NOMO-1 treated with DMSO at 0.1 percent for 48 hours (cell line): ENCODE results near the gene NPC1L1.
A peak's percentile ranks its signal among the peaks of the same experiment; 100 is the strongest.
"Not testable (repeated sequence)": the region's sequence is repeated elsewhere in the genome, so short reads cannot be mapped to it uniquely, and the experiment has no call there.

Source experiments
- DNase-seq: peaks from one replicate; lab custom pipeline; 2025; ENCODE audit not compliant: unreplicated experiment; lab: John Stamatoyannopoulos, UW

Gene NPC1L1

DNA sequence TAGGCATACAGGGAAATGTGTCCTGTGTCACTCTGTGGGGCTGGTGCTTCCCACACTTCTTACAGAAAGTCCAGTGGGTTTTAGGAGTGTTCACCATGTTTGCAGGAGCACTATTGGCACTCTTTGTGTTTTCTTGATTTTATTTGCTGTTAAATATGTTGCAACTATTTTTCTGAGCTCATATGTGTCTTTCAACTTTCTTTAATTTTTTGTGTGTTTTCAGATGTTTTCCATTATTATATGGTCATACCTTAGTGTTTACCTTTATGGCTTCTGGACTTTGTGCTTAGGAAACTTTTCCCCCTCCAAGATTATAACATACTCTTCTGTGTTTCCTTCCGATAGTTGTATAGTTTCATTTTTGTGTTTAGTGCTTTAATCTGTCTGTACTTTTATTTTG is 29.9 kb downstream of the NPC1L1 start:
- DNase-seq: no peak

DNA sequence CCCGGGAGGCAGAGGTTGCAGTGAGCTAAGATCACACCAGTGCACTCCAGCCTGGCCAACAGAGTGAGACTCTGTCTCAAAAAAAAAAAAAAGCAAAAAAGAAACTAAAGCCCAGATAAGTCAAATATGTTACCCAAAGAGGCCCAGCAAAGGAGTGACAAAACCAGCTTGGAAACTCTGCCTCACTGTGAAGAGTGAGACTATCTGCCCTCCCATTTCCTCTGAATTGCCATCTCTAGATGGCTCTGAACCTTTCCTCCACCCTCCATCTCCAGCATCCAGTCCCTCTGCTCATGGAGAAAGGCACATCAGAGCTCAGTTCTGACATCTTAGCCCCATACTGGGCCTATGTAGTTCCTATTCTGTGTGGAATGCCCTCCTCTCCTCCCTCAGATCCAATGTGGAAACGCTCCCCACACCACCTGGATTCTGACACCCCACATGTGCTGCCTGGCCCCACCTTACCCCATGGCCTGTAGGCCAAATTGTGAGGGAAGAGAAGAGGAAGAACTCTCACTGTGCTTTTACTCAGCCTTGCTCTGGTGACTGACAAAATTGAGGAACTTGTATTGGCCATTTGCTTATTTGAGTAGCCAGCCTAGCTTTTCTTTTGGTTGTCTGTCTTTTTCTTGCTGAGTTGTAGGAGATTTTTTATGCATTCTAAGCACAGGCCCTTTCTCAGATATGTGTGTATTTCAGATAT is 32.7 kb downstream of the NPC1L1 start:
- DNase-seq: peak; percentile 28

DNA sequence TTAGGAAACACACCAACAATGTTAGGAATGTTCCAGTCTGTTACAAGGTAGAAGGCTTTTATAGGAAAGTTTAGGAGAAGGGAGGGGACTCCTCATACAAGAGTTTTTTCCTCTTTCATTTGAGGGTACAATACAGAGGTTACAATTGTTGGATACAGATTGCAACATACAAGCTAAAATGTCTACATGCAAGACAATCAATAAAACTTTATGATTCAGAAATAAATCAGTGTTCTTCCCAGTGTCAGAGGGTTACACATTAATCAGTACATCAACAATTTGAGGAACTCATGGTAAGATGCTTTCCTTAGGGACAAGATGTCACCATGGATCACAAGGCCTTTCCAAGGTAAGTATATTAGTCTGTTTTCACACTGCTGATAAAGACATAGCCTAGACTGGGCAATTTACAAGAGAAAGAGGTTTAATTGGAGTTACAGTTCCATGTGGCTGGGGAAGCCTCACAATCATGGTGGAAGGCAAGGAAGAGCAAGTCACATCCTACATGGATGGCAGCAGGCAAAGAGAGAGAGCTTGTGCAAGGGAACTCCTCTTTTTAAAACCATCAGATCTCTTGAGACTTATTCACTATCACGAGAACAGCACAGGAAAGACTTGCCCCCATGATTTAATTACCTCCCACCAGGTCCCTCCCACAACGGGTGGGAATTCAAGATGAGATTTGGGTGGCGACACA is 34.4 kb downstream of the NPC1L1 start:
- not testable (repeated sequence) for DNase-seq

DNA sequence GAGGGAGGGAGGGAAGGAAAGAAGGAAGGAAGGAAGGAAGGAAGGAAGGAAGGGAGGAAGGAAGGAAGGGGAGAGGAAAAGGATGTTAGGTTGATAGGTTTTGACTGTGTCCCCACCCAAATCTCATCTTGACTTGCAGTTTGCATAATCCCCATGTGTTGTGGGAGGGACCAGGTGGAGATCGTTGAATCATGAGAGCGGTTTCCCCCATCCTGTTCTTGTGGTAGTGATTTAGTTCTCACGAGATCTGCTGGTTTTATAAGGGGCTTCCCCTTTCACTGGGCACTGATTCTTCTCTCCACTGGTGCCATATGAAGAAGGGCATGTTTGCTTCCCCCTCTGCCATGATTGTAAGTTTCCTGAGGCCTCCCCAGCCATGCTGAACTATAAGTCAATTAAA is 35.5 kb downstream of the NPC1L1 start:
- DNase-seq: no peak

DNA sequence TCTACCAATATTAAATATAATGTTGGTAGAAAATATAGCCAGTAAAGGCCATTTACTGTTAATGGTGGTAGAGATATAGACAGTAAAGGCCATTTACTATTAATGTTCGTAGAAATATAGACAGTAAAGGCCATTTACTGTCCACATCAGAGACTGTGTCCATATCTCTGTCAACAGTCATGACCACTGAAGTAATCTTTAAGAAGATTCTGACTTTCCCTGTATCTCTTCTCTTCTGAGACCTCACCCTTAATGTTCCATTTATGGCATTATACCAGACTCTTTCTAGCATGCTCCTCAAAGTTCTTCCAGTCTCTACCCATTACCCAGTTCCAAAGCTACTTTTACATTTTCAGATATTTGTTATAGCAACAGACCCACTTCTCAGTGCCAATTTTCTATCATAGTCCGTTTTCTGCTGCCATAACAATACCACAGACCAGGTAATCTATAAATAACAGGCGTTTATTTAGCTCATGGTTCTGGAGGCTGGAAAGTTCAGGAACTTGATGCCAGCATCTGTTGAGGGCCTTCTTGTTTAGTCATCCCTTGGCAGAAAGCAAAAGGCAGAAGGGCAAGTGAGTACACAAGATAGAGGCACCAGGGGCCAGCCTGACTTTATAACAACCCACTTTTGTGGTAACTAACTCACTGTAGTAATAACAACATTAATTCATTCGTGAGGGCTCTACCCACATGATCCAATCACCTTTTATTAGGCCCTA is 42.7 kb downstream of the NPC1L1 start:
- no peak for DNase-seq

DNA sequence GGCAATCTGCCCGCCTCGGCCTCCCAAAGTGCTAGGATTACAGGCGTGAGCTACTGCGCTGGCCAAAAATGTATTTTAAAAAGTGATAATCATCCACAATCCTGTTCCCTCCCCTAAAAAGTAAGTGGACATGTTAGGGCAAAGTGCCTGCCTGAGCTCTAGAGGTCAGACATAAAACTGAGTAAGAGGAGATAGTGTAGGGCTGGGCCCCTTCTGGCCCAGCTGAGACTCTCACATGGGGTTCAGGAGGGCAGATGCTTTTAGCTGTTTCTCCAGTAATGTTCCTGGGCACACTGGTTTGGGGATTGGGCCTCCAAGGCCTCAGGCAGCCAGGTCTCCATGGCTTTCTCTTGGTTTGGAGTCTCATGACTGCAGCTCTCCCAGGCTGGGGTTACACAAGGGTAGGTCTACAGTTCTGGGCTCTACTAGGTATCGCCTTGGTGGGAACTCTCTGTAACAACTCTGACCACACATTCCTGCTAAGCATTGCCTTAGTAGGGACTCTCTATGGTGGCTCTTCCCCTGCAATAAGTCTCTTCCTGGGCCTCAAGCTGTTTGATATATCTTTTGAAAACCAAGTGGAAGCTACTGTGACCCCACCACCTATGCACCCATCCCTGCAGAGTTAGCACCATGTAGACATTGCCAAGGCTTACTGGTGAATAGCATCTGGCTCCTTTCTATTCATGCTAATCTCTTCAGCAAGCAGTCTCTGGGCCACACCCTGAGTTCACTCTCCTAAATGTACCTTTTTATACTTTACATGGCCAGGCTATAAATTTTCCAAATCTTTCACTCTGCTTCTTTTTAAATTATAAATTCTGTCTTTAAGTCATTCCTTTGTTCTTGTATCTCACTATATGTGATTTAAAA is 43.7 kb downstream of the NPC1L1 start:
- no peak for DNase-seq

DNA sequence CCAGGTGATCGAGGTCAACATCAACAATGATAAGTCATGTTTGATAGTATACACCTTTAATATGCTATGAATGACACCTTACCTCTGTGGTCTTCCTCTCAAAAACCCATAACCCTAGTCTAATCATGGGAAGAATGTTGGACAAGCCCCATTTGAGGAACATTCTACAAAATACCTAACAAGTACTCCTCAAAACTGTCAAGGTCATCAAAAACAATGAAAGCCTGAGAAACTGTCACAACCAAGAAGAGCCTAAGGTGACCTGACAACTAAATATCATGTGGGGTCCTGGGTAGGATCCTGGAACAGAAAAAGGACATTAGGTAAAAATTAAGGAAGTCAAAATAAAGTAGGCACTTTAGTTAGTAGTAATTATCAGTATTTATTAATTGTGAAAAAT is 44.7 kb downstream of the NPC1L1 start:
- DNase-seq: no peak

DNA sequence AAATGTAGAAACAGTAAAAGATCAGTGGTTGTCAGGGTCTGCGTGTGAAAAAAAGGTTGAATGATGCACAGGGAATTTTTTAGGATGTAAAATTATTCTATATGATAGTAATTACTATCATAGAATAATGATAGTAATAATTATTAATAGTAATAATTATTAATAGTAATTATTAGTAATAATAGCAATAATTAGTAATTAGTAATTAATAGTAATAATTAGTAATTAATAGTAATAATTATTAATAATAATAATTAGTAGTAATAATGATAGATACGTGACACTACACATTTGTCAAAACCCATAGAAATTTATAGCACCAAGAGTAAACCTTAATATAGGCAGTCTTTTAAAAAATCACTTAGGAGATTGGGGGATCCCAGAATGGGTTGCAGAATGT is 46.2 kb downstream of the NPC1L1 start:
- DNase-seq: no peak

DNA sequence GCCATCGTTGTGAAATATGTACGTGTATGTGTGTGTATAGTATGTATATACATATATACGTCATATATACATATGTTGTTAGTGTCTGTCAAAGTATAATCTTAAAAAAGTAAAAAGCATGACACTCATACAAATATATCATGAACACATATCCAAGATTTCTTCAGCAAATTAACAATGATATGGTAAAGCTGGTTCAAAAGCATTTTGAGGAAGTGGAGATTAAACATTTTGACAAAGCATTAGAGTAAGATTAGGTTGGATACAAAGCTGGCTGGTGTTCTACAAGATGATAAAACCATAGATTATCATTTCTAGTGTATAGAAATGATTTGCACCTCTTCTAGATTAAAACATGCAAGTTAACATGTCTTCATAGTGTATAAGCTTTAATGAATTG is 49.9 kb downstream of the NPC1L1 start:
- DNase-seq: no peak

DNA sequence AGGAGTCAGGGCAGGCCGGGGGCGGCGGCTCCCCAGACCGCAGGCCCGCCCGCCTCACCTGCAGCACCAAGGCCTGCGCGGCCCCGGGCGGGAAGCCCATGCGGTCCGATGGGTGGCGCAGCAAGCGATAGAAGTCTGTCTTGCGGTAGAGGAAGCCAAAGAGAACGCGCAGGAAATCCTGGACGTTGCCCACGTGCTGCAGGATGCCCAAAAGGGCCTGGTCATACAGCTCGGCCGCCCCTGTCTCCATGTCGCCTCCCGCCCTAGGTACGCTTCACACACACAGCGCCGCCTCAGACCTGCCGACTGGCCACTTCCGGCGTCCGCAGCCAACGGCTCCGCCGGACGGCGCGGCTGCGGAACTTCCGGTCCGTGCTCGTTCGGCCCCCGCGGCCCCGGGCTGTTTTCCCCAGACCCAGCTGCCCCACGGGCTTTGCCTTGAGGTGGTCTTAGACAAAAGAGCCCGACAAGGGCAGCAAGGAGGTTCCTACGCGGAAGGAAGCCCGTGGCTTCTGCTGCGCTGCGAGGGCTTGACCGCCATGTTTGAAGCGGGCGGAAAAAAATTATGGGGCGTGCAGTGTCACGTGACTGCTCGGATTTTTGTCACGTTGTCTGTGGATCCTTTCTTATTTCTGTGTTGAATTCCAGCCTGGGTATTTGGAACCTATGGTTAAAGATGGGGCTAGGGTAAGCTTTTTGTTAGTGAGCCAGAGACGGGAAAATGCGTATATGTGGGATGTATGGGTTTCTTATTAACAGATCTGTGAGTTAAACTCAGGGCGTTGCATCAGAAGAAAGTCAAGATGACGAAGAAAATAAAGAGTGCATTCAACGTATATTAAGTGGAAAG is 50.6 kb downstream of the NPC1L1 start, which contains the start of gene NUDCD3:
Gene NUDCD3 (minus strand): TSS at position 308 of the 850 bp plus-strand sequence. CDS start 58 bp downstream, at position 250.
- DNase-seq: peak; percentile 75

DNA sequence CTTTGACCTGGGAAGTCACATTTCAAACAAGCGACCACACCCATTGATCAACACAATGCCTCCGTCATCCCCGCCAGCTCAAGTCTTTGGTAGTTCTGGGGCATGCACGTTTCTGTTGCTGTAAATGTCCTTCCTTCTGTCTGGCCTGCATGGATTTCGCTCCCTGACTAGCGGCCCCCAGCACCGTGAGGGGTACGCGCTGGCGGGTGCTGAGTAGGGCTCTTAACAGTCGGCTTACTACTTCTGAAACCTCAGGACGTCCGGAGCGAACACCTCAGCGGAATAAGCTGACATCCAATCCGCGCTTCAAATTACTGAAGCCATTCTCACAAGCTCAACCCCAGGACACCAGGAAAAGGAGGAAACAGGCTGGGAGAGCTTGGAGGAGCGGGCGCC is 51.2 kb downstream of the NPC1L1 start:
- DNase-seq: peak; percentile 33

DNA sequence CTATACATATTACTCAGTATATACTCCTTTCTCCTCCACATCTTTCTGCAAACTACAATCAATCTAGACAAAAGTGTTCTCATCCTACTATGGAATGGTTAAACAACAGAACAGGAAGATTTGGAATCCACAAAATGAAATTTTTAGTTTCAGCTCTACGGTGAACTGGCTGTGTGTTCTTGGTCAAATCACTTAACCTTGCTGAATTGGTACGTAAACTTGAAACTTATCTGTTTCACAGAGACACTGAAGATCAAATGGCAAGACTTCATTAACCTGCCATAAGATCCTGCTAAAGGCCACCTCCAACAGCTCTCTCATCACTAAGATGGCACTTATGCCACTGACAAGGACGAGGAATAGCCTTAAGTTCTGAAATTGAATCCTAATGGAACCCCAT is 52.2 kb downstream of the NPC1L1 start:
- no peak for DNase-seq

DNA sequence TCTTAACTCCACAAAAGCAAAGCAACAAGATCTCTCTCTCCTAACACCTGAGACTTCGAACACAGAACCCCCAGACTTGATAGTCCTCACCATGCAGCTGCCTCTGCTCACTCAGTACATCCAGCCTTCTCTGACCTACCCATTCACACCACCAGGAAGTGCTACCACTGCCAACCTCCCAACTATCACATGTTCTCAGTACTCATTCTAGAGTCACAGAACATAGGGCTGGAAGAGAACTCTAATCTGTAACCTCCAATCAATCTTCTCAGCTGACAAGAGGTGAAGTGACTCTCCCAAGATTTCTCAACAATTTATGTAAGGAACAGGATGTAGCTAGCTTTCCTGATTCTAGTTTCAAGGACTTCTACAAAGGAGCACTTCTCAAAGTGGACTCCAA is 54.4 kb downstream of the NPC1L1 start:
- no peak for DNase-seq

DNA sequence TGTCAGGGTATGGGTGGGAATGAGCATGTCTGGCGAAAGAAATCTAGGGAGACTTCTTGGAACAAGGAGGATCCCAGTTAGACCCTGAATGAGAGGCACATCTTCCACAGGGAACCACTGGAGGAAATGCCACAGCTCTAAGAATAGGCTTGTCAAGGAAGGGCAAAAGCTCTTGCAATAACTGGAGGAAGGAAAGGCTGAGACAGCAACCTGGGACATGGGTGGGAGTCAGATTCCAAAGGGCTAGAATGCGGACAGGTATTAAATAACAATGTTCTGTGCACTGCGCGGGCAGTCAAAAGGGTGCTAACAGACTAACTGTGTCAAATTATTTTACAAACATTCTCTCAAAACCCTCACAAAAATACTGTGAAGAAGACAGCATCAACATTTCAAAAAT is 55.1 kb downstream of the NPC1L1 start:
- DNase-seq: no peak

DNA sequence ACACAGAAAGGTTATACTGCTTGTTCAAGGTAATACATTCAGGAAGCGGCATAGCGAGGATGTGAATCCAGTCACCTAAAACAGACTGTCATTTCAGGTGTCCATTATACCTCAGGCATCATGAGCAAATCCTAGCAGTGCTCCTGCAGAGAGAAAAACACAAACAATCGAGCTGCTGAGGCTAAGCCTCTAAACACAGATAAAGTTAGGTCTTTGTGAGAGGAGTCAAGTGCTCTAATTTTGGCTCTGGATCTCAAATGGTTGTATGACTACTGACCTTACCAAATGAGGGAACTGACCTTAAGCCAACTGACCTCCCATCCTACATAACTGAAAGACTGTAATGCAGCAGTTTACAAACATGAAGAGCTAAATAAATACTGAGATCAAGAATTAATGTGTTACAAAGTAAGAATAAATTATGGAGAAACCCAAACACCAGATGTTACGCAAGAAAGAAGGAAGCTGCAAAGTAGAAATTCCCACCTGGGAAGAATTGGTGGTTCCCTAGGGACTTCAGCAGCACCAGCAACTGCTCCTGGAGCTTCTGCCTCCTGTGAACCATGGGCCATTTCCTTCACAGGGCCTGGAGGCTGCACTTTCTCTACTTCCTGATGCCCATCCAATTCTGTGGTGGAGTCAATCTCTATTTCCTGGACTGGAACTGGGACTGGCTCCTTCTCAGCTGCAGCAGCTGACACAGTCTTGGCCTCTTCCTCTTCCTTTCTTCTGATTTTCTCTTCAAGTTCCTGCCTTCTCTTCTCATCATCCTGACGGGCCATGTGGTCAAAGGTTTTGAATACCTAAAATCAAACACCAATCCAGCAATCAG is 56.4 kb downstream of the NPC1L1 start:
- DNase-seq: no peak

DNA sequence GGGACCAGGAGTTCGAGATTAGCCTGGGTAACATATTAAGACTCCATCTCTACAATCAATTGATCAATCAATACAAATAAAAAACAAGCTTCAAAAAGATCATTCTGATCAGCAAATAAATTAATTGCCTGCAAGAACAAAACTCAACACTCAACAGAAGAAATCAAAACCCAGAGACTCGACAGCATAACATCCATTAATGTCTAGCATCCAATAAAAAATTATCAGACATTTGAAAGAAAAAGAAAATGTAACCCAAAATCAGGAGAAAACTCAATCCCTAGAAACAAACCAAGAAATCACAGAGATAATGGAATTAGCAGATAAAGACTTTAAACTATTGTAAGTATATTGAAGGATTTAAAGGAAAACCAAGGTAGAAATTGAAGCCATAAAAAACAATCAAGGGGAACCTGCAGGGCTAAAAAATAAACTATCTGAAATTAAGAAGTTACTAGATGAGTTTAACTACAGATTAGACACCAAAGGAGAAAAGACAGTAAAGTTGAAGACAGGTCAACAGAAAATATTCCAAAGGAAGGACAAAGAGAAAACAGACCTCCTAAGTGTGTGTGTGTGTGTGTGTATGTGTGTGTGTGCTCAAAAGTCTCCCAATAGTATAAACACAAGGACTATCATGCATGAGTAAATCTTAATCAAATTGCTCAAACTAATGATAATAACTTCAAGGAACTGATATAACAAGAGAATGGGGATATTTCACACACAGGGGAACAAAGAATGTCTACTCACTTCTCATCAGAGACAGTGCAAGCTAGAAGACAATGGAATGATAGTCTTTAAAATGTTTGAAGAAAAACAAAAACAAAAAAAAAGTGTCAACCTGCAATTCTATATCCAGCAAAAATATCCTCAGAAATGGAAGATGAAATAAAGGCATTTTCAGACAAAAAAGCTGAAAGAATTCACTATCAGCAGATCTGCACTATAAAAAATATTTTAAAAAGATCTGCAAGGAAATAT is 58.3 kb downstream of the NPC1L1 start:
- no peak for DNase-seq

DNA sequence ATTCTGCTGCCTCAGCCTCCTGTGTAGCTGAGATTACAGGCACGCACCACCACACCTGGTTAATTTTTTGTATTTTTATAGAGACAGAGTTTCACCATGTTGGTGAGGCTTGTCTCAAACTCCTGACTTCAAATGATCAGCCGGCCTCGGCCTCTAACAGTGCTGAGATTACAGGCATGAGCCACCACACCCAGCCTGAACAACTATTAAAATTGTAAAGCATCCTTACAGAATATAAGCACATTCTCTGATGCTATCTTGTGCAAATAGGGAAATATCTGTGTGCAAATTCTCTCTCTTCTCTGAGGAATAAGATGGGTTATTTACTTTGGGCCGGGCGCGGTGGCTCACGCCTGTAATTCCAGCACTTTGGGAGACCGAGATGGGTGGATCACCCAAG is 63.2 kb downstream of the NPC1L1 start:
- no peak for DNase-seq
